GM23338 (cell line): ENCODE results near the gene VEZT. TPM values are rescaled to one million over a fixed set of nuclear protein-coding genes. Genes with fewer than 3 reads are reported as not detected.

Source experiments
- ATAC-seq: fragments of 200-7000 bp; cut with Tn5 transposase; 3 replicates; pipeline ENCODE4 v1.9.1; 2020
- DNase-seq: peaks from one replicate; pipeline ENCODE4 v3.0.0-alpha.2; 2015; ENCODE audit warnings: low spot score
- H2AFZ ChIP-seq: fragments of 200-600 bp; sonication (generic); 2 replicates; pipeline ENCODE4 v1.8.0; 2016; ENCODE audit warnings: antibody characterized with exemption, mild to moderate bottlenecking, moderate library complexity
- H3F3A ChIP-seq: fragments of 200-600 bp; sonication (generic); replicated peaks from 2 replicates; pipeline ENCODE4 v1.8.0; 2017; ENCODE audit warnings: antibody characterized with exemption, mixed run types, low read depth
- H3K27ac ChIP-seq: fragments of 200-600 bp; sonication (generic); 2 replicates; pipeline ENCODE4 v1.6.1; 2016; ENCODE audit warnings: low read depth
- H3K27me3 ChIP-seq: fragments of 200-600 bp; sonication (generic); 2 replicates; pipeline ENCODE4 v1.8.0; 2016; ENCODE audit warnings: mild to moderate bottlenecking, mixed run types, moderate library complexity; ENCODE audit not compliant: insufficient read depth
- H3K36me3 ChIP-seq: fragments of 200-600 bp; sonication (generic); 2 replicates; pipeline ENCODE4 v1.8.0; 2016; ENCODE audit warnings: mild to moderate bottlenecking; ENCODE audit not compliant: insufficient read depth
- H3K4me1 ChIP-seq: fragments of 200-600 bp; sonication (generic); 2 replicates; pipeline ENCODE4 v1.8.0; 2016; ENCODE audit warnings: mild to moderate bottlenecking, moderate library complexity; ENCODE audit not compliant: insufficient read depth
- H3K4me2 ChIP-seq: fragments of 200-600 bp; sonication (generic); 2 replicates; pipeline ENCODE4 v1.7.1; 2017; ENCODE audit warnings: mixed run types
- H3K4me3 ChIP-seq: fragments of 200-600 bp; sonication (generic); 2 replicates; pipeline ENCODE4 v1.6.1; 2016; ENCODE audit warnings: mixed run types
- H3K79me2 ChIP-seq: fragments of 200-600 bp; sonication (generic); replicated peaks from 2 replicates; pipeline ENCODE4 v1.8.0; 2017; ENCODE audit warnings: mild to moderate bottlenecking; ENCODE audit not compliant: insufficient read depth
- H3K9me2 ChIP-seq: fragments of 200-600 bp; sonication (generic); 2 replicates; pipeline ENCODE4 v1.8.0; 2017; ENCODE audit not compliant: insufficient read depth
- H4K20me1 ChIP-seq: fragments of 200-600 bp; sonication (generic); replicated peaks from 2 replicates; pipeline ENCODE4 v1.8.0; 2017; ENCODE audit warnings: mild to moderate bottlenecking; ENCODE audit not compliant: insufficient read depth
- H3K27ac Mint-ChIP-seq: 2 replicates; pipeline ENCODE4 v1.8.0; 2020; ENCODE audit warnings: inconsistent platforms, mild to moderate bottlenecking, moderate library complexity, mixed read lengths
- H3K27me3 Mint-ChIP-seq: 3 replicates; pipeline ENCODE4 v1.8.0; 2022; ENCODE audit warnings: low read depth, mild to moderate bottlenecking, moderate library complexity, mixed read lengths, inconsistent platforms; ENCODE audit not compliant: insufficient read depth, poor library complexity
- H3K36me3 Mint-ChIP-seq: 3 replicates; pipeline ENCODE4 v1.8.0; 2021; ENCODE audit warnings: low read depth, mild to moderate bottlenecking, inconsistent platforms, moderate library complexity, mixed read lengths
- H3K4me1 Mint-ChIP-seq: 3 replicates; pipeline ENCODE4 v1.8.0; 2020; ENCODE audit warnings: mild to moderate bottlenecking, inconsistent platforms, mixed read lengths
- H3K4me3 Mint-ChIP-seq: 3 replicates; pipeline ENCODE4 v1.8.0; 2021; ENCODE audit warnings: moderate library complexity, mild to moderate bottlenecking, inconsistent platforms, mixed read lengths
- H3K9me3 Mint-ChIP-seq: 3 replicates; pipeline ENCODE4 v1.8.0; 2020; ENCODE audit warnings: moderate library complexity, mild to moderate bottlenecking, inconsistent platforms, mixed read lengths
- CREB1 ChIP-seq: fragments of 250-450 bp; sonication (Bioruptor Pico); IDR thresholded peaks from 2 replicates; pipeline ENCODE4 v1.5.0; 2020; ENCODE audit warnings: low read depth, mild to moderate bottlenecking, moderate library complexity
- CTCF ChIP-seq, 2 experiments: fragments of 200-600 bp in 1 of 2; sonication (generic) in 1 of 2; conservative IDR thresholded peaks; 2 replicates each; pipeline versions ENCODE4 v1.5.1 to v1.6.1; 2016 to 2017; ENCODE audit warnings: antibody characterized with exemption in 2 of 2, low read depth in 2 of 2, mild to moderate bottlenecking in 2 of 2, moderate library complexity in 1 of 2
- ETS1 ChIP-seq: IDR thresholded peaks from 2 replicates; pipeline ENCODE4 v1.6.1; 2016; ENCODE audit warnings: antibody characterized with exemption
- EZH2 ChIP-seq: fragments of 200-600 bp; sonication (generic); IDR thresholded peaks from one replicate; pipeline ENCODE4 v1.8.0; 2017; ENCODE audit warnings: antibody characterized with exemption, mild to moderate bottlenecking, low read depth; ENCODE audit not compliant: unreplicated experiment
- EZH2phosphoT487 ChIP-seq: fragments of 200-600 bp; sonication (generic); IDR thresholded peaks from one replicate; pipeline ENCODE4 v1.8.1; 2018; ENCODE audit warnings: antibody characterized with exemption; ENCODE audit not compliant: unreplicated experiment
- JUNB ChIP-seq: IDR thresholded peaks from one replicate; pipeline ENCODE4 v1.6.1; 2016; ENCODE audit warnings: antibody characterized with exemption; ENCODE audit not compliant: unreplicated experiment
- NANOG ChIP-seq: IDR thresholded peaks from 2 replicates; pipeline ENCODE4 v1.6.1; 2016; ENCODE audit warnings: antibody characterized with exemption, borderline replicate concordance
- REST ChIP-seq: IDR thresholded peaks from one replicate; pipeline ENCODE4 v1.6.1; 2018; ENCODE audit warnings: antibody characterized with exemption; ENCODE audit not compliant: unreplicated experiment
- STAT1 ChIP-seq: IDR thresholded peaks from one replicate; pipeline ENCODE4 v1.6.1; 2016; ENCODE audit warnings: antibody characterized with exemption; ENCODE audit not compliant: unreplicated experiment
- ZNF114 ChIP-seq: fragments of 250-450 bp; sonication (Bioruptor Pico); IDR thresholded peaks from 2 replicates; pipeline ENCODE4 v1.5.0; 2020; ENCODE audit warnings: mild to moderate bottlenecking, moderate library complexity
- ZNF331 ChIP-seq: fragments of 250-450 bp; sonication (Bioruptor Pico); IDR thresholded peaks from 2 replicates; pipeline ENCODE4 v1.5.0; 2020; ENCODE audit warnings: low read depth, mild to moderate bottlenecking, moderate library complexity
- polyA plus RNA-seq: library from polyadenylated mRNA; unstranded; fragments of >200 nt; fragmentation: Nextera tagmentation; extraction: Ambion mirVana; gene quantifications from 2 replicates; pipeline ENCODE4 v1.2.1, GENCODE V29; 2016
- total RNA-seq: library from RNA; depleted of rRNA; stranded (reverse); fragments of >200 nt; shearing (Covaris generic); gene quantifications from 2 replicates; pipeline ENCODE4 v1.2.3, GENCODE V29; 2014

The VEZT gene
- total and polyA plus RNA-seq, 2 experiments from 2014 or later: 34.2 to 51.5 TPM

- Histone ChIP-seq H3F3A (peaks cover 6% of the 10 kb centered on the region; the same call in 1 of the 2 replicates), H3K36me3 (no peaks in the 10 kb centered on the region), H3K4me1 (no peaks in the 10 kb centered on the region), H3K4me2 (no peak overlapping the region), H2AFZ (no peak overlapping the region), H3K79me2 (no peaks in the 10 kb centered on the region), H3K9me2 (no peaks in the 10 kb centered on the region), H3K27ac (no peak overlapping the region), H3K4me3 (no peak overlapping the region), H3K27me3 (no peaks in the 10 kb centered on the region), H4K20me1 (no peaks in the 10 kb centered on the region)
- no peak overlapping the region for H3K27ac Mint-ChIP-seq
- peaks cover 2% of the 10 kb centered on the region for H3K27me3 Mint-ChIP-seq
- H3K36me3 Mint-ChIP-seq: no peaks in the 10 kb centered on the region
- H3K9me3 Mint-ChIP-seq: no peaks in the 10 kb centered on the region; the same call in 2 of the 3 replicates
- no peak for ATAC-seq
- peaks cover 12% of the 10 kb centered on the region for H3K4me1 Mint-ChIP-seq
- TF ChIP-seq JUNB (no peak), CTCF (conservative IDR thresholded peaks at IDR 0.05; ENCODE audit: low read depth in 2 of 2) (no peak), STAT1 (no peak), EZH2 (no peak)
- H3K4me3 Mint-ChIP-seq: no peak overlapping the region
- no peak for DNase-seq
Measured at GRCh38 chr12:95339086-95339788, 121.6 kb downstream of the VEZT start.

- Histone ChIP-seq H2AFZ (no peak overlapping the region), H3K4me3 (no peak overlapping the region), H3K4me1 (no peaks in the 10 kb centered on the region), H3K27ac (no peak overlapping the region), H3K27me3 (no peaks in the 10 kb centered on the region), H3K79me2 (no peaks in the 10 kb centered on the region), H3K9me2 (no peaks in the 10 kb centered on the region), H3F3A (no peaks in the 10 kb centered on the region), H4K20me1 (no peaks in the 10 kb centered on the region), H3K36me3 (no peaks in the 10 kb centered on the region), H3K4me2 (no peak overlapping the region)
- Mint-ChIP-seq H3K27me3 (no peaks in the 10 kb centered on the region), H3K9me3 (no peaks in the 10 kb centered on the region), H3K36me3 (no peaks in the 10 kb centered on the region), H3K4me3 (no peak overlapping the region), H3K27ac (no peak overlapping the region), H3K4me1 (no peaks in the 10 kb centered on the region)
- ATAC-seq: no peak
- DNase-seq: no peak
- TF ChIP-seq ETS1 (no peak), CTCF (conservative IDR thresholded peaks at IDR 0.05; ENCODE audit: low read depth in 2 of 2) (no peak), REST (no peak), STAT1 (no peak), CREB1 (CRISPR knock-in tag) (no peak), ZNF114 (CRISPR knock-in tag) (no peak), NANOG (no peak), ZNF331 (CRISPR knock-in tag) (no peak), EZH2phosphoT487 (no peak)
Measured at GRCh38 chr12:95342008-95342407, 124.4 kb downstream of the VEZT start.
